ENCODE measurements around the gene C12orf76. TPM values are rescaled to one million over a fixed set of nuclear protein-coding genes. Genes with fewer than 3 reads are reported as not detected.

C12orf76 gene
- total and polyA plus RNA-seq, 2 donors (not counting 1 experiment from before 2014, with no cell fraction given), result 21.5 to 28.5 TPM

DNA sequence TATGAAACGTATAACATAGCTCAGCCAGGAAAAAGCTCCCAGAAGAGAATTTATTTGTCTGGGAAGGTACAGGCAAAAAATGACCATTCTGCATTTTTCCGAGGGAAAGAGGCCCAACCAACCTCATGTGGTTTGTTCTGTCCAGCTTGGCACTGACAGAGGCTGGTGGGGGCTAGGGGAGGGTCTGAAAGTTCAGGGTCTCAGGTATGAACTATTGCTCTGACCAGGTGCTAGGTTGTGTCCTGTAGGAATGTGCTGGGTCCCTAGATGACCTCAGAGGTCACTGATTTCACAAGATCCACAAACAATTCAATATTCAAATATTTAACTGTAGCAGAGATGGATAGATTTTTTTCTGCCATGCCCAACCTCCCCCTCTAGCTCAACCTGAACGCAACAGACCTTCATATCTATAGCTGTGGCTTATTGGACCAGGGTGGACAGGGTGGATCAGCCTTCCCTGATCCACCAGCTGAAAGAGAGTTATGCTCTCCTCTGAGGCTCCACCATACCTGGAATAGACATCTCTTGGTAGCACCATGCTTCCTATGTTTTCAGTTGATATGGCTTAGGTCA is 42.9 kb upstream of the C12orf76 start:
- no peaks in the 10 kb centered on the region for H3K36me3 ChIP-seq (replicated peaks in 1 of 2; ENCODE audit: control extremely low read depth in 1 of 2, control insufficient read depth in 1 of 2, extremely low read depth in 1 of 2, insufficient read depth in 2 of 2, low read length in 1 of 2)
- ATAC-seq (ENCODE audit: low read depth) (no peak), DNase-seq (no peak)
- Mint-ChIP-seq H3K9me3 (ENCODE audit: insufficient read depth) (no peaks in the 10 kb centered on the region), H3K27me3 (peaks cover 22% of the 10 kb centered on the region), H3K4me3 (no peak overlapping the region), H3K4me1 (peaks cover 1% of the 10 kb centered on the region), H3K27ac (no peak overlapping the region)
- no peaks in the 10 kb centered on the region for H3K9me3 ChIP-seq (ENCODE audit: control extremely low read depth in 1 of 3, control insufficient read depth in 2 of 3, insufficient read depth in 1 of 3, low read length in 2 of 3)
- H3K79me2 ChIP-seq (ENCODE audit: control insufficient read depth, insufficient read depth, low read length), result no peaks in the 10 kb centered on the region
- no peaks in the 10 kb centered on the region for H4K20me1 ChIP-seq (ENCODE audit: control insufficient read depth, insufficient read depth, low read length, poor library complexity, severe bottlenecking)
- no peak overlapping the region for H3K4me2 ChIP-seq (replicated peaks; ENCODE audit: low read depth, low read length, poor library complexity, severe bottlenecking)
- CTCF ChIA-PET, result interaction anchor here (0.6 to 1.4 kb wide), 5 partner anchors 9 to 340 kb away, joined by 3 to 4 read pairs (median 3); no protein-coding TSS in a partner anchor
- H2AFZ ChIP-seq (ENCODE audit: insufficient read depth, low read depth, low read length, poor library complexity, severe bottlenecking), result no peak overlapping the region
- POLR2A ChIA-PET, result no interaction called here
- no peak overlapping the region for H3K9ac ChIP-seq (ENCODE audit: low read length)
- 71% methylated on average over 2 of the region's 3 CpGs for WGBS (ENCODE audit: insufficient coverage)
- H3K27ac ChIP-seq (ENCODE audit: low read length in 2 of 2), result no peak overlapping the region
- no peak overlapping the region for H3K4me3 ChIP-seq (ENCODE audit: control extremely low read depth in 1 of 5, extremely low read depth in 1 of 5, insufficient read depth in 1 of 5, low read depth in 2 of 5, low read length in 4 of 5)
- peaks cover 0 to 6% (median 2%) of the 10 kb centered on the region in 4 experiments for H3K27me3 ChIP-seq (replicated peaks in 1 of 4; ENCODE audit: control extremely low read depth in 1 of 4, control insufficient read depth in 3 of 4, insufficient read depth in 4 of 4, low read length in 3 of 4)
- intact Hi-C loops (cut with micrococcal nuclease), result no loop called here
- no peaks in the 10 kb centered on the region for H3K4me1 ChIP-seq (ENCODE audit: control insufficient read depth in 2 of 2, insufficient read depth in 2 of 2, low read length in 2 of 2)
- TF ChIP-seq, protein P1, sequence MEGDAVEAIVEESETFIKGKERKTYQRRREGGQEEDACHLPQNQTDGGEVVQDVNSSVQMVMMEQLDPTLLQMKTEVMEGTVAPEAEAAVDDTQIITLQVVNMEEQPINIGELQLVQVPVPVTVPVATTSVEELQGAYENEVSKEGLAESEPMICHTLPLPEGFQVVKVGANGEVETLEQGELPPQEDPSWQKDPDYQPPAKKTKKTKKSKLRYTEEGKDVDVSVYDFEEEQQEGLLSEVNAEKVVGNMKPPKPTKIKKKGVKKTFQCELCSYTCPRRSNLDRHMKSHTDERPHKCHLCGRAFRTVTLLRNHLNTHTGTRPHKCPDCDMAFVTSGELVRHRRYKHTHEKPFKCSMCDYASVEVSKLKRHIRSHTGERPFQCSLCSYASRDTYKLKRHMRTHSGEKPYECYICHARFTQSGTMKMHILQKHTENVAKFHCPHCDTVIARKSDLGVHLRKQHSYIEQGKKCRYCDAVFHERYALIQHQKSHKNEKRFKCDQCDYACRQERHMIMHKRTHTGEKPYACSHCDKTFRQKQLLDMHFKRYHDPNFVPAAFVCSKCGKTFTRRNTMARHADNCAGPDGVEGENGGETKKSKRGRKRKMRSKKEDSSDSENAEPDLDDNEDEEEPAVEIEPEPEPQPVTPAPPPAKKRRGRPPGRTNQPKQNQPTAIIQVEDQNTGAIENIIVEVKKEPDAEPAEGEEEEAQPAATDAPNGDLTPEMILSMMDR (IDR thresholded peaks at IDR 0.05), result no peak
- TF ChIP-seq EZH2 (IDR thresholded peaks at IDR 0.05; ENCODE audit: borderline replicate concordance, insufficient read depth, low read depth, low read length, poor library complexity, severe bottlenecking), result no peak

DNA sequence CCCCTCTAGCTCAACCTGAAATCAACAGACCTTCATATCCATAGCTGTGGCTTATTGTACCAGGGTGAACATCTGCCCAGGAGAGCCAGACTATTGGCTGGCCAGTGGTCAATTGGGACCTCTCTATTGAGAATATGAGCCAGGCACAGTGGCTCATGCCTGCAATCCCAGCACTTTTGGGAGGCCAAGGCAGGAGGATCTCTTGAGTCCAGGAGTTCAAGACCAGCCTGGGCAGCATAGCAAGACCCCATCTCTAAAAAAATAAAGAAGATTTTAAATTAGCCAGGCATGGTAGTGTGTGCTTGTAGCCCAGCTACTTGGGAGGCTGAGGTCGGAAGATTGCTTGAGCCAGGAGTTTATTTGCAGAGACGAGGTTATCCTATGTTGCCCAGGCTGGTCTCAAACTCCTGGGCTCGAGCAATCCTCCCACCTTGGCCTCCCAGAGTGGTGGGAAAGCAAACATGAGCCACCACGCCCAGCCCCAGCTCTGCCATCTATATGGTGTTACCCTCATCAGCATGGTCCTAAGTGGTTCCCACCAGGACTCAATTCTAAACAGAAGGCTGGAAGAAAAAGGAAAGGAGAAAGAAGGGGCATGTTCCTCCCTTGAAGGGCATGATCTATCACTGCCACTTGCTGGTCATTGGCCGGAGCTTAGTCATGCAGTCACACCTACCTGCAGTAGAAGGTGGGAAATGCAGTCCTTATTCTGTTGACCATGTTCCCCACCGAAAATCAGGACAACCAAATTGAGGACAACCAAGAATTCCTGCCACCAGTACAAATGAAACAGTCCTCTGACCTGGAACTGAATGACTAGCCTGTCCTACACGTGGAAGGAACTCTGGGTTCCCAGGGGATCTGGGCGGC is 42.2 kb upstream of the C12orf76 start:
- Histone ChIP-seq H2AFZ (ENCODE audit: insufficient read depth, low read depth, low read length, poor library complexity, severe bottlenecking) (no peak overlapping the region), H3K9me3 (ENCODE audit: control extremely low read depth in 1 of 3, control insufficient read depth in 2 of 3, insufficient read depth in 1 of 3, low read length in 2 of 3) (no peaks in the 10 kb centered on the region), H3K36me3 (replicated peaks in 1 of 2; ENCODE audit: control extremely low read depth in 1 of 2, control insufficient read depth in 1 of 2, extremely low read depth in 1 of 2, insufficient read depth in 2 of 2, low read length in 1 of 2) (no peaks in the 10 kb centered on the region), H3K79me2 (ENCODE audit: control insufficient read depth, insufficient read depth, low read length) (no peaks in the 10 kb centered on the region), H3K27me3 (replicated peaks in 1 of 4; ENCODE audit: control extremely low read depth in 1 of 4, control insufficient read depth in 3 of 4, insufficient read depth in 4 of 4, low read length in 3 of 4) (peaks cover 0 to 9% (median 2%) of the 10 kb centered on the region in 4 experiments), H3K27ac (ENCODE audit: low read length in 2 of 2) (no peak overlapping the region), H3K4me3 (ENCODE audit: control extremely low read depth in 1 of 5, extremely low read depth in 1 of 5, insufficient read depth in 1 of 5, low read depth in 2 of 5, low read length in 4 of 5) (no peak overlapping the region), H3K4me1 (ENCODE audit: control insufficient read depth in 2 of 2, insufficient read depth in 2 of 2, low read length in 2 of 2) (no peaks in the 10 kb centered on the region), H3K4me2 (replicated peaks; ENCODE audit: low read depth, low read length, poor library complexity, severe bottlenecking) (no peak overlapping the region), H3K9ac (ENCODE audit: low read length) (no peak overlapping the region), H4K20me1 (ENCODE audit: control insufficient read depth, insufficient read depth, low read length, poor library complexity, severe bottlenecking) (no peaks in the 10 kb centered on the region)
- DNase-seq, result no peak
- no peak for ATAC-seq (ENCODE audit: low read depth)
- ChIA-PET CTCF (interaction anchor here (0.6 to 1.4 kb wide), 3 partner anchors 9 to 341 kb away, joined by 3 to 4 read pairs (median 3); no protein-coding TSS in a partner anchor), POLR2A (no interaction called here)
- H3K27me3 Mint-ChIP-seq, result peaks cover 30% of the 10 kb centered on the region
- H3K4me1 Mint-ChIP-seq, result peaks cover 1% of the 10 kb centered on the region
- no peak overlapping the region for H3K27ac Mint-ChIP-seq
- no peaks in the 10 kb centered on the region for H3K9me3 Mint-ChIP-seq (ENCODE audit: insufficient read depth)
- TF ChIP-seq EZH2 (IDR thresholded peaks at IDR 0.05; ENCODE audit: borderline replicate concordance, insufficient read depth, low read depth, low read length, poor library complexity, severe bottlenecking), result no peak
- TF ChIP-seq, protein P1 (IDR thresholded peaks at IDR 0.05), result no peak
- WGBS (ENCODE audit: insufficient coverage), result 87% methylated on average over 7 of the region's 8 CpGs
- intact Hi-C loops (cut with micrococcal nuclease), result no loop called here
- H3K4me3 Mint-ChIP-seq, result no peak overlapping the region

Data from B cell (primary cell).